Trophoblast cell (in vitro differentiated cells and primary cell): ENCODE data around the gene ZNF526.

Experiments
- DNase-seq, 2 donors: peaks; one replicate each; pipeline ENCODE4 v3.0.0-alpha.2; 2016
- H2AFZ ChIP-seq: 2 replicates; pipeline ENCODE4 v1.6.1; 2013; ENCODE audit warnings: low read length, moderate library complexity, mild to moderate bottlenecking; ENCODE audit not compliant: insufficient read depth, poor library complexity
- H2AK5ac ChIP-seq: 2 replicates; pipeline ENCODE4 v1.6.1; 2013; ENCODE audit warnings: mild to moderate bottlenecking, low read length
- H2BK120ac ChIP-seq: 2 replicates; pipeline ENCODE4 v1.6.1; 2013; ENCODE audit warnings: low read length, mild to moderate bottlenecking, moderate library complexity; ENCODE audit not compliant: insufficient read depth, poor library complexity
- H2BK12ac ChIP-seq: 2 replicates; pipeline ENCODE4 v1.6.1; 2013; ENCODE audit warnings: mild to moderate bottlenecking, low read length, moderate library complexity
- H2BK5ac ChIP-seq: 2 replicates; pipeline ENCODE4 v1.6.1; 2013; ENCODE audit warnings: low read length, low read depth, moderate library complexity, mild to moderate bottlenecking; ENCODE audit not compliant: poor library complexity
- H3K14ac ChIP-seq: 2 replicates; pipeline ENCODE4 v1.6.1; 2013; ENCODE audit warnings: mild to moderate bottlenecking, low read length
- H3K18ac ChIP-seq: 2 replicates; pipeline ENCODE4 v1.6.1; 2013; ENCODE audit warnings: mild to moderate bottlenecking, low read length
- H3K23ac ChIP-seq: 2 replicates; pipeline ENCODE4 v1.6.1; 2013; ENCODE audit warnings: low read length
- H3K27ac ChIP-seq: 2 replicates; pipeline ENCODE4 v1.5.1; 2013; ENCODE audit warnings: low read depth, mild to moderate bottlenecking, inconsistent platforms, low read length, moderate library complexity
- H3K27me3 ChIP-seq: 2 replicates; pipeline ENCODE4 v1.6.1; 2013; ENCODE audit warnings: inconsistent platforms, mild to moderate bottlenecking, low read length, moderate library complexity; ENCODE audit not compliant: insufficient read depth
- H3K36me3 ChIP-seq, 2 experiments: 1 replicate in 1 of 2; 2 replicates in 1 of 2; pipeline ENCODE4 v1.6.1; 2013; ENCODE audit warnings: low read length in 2 of 2, mild to moderate bottlenecking in 2 of 2, moderate library complexity in 1 of 2; ENCODE audit not compliant: insufficient read depth in 2 of 2, control insufficient read depth in 1 of 2
- H3K4ac ChIP-seq: 2 replicates; pipeline ENCODE4 v1.6.1; 2013; ENCODE audit warnings: low read depth, mild to moderate bottlenecking, low read length, moderate library complexity
- H3K4me1 ChIP-seq, 2 experiments: 1 replicate in 1 of 2; 2 replicates in 1 of 2; pipeline ENCODE4 v1.6.1; 2013; ENCODE audit warnings: low read length in 2 of 2, mild to moderate bottlenecking in 2 of 2, moderate library complexity in 1 of 2; ENCODE audit not compliant: insufficient read depth in 2 of 2, control insufficient read depth in 1 of 2
- H3K4me2 ChIP-seq: 2 replicates; pipeline ENCODE4 v1.6.1; 2013; ENCODE audit warnings: inconsistent platforms, mild to moderate bottlenecking, low read length, moderate library complexity
- H3K4me3 ChIP-seq: 2 replicates; pipeline ENCODE4 v1.5.1; 2013; ENCODE audit warnings: mild to moderate bottlenecking, low read depth, low read length, inconsistent platforms
- H3K79me1 ChIP-seq: one replicate; pipeline ENCODE4 v1.6.1; 2013; ENCODE audit warnings: low read length
- H3K79me2 ChIP-seq: 2 replicates; pipeline ENCODE4 v1.6.1; 2013; ENCODE audit warnings: low read length, mild to moderate bottlenecking; ENCODE audit not compliant: control insufficient read depth, insufficient read depth, poor library complexity
- H3K9ac ChIP-seq: 2 replicates; pipeline ENCODE4 v1.6.1; 2013; ENCODE audit warnings: mild to moderate bottlenecking, low read length
- H3K9me3 ChIP-seq: 2 replicates; pipeline ENCODE4 v1.6.1; 2013; ENCODE audit warnings: low read depth, mild to moderate bottlenecking, control low read depth, inconsistent platforms, low read length; ENCODE audit not compliant: insufficient read depth
- H4K12ac ChIP-seq: 2 replicates; pipeline ENCODE4 v1.6.1; 2013; ENCODE audit warnings: low read depth, mild to moderate bottlenecking, low read length, moderate library complexity
- H4K8ac ChIP-seq: 2 replicates; pipeline ENCODE4 v1.6.1; 2013; ENCODE audit warnings: low read depth, mild to moderate bottlenecking, low read length, moderate library complexity
- H4K91ac ChIP-seq: one replicate; pipeline ENCODE4 v1.6.1; 2013; ENCODE audit warnings: low read depth, mild to moderate bottlenecking, low read length, moderate library complexity
- WGBS: extraction: QIAGEN DNeasy Blood & Tissue Kit; methylation state at CpG from one replicate; pipeline ENCODE4 v1.1.7; 2013; ENCODE audit warnings: missing lambda C conversion rate; ENCODE audit not compliant: insufficient read length, insufficient coverage; ENCODE audit errors: extremely low coverage; 5-methylcytosine and 5-hydroxymethylcytosine counted together

The ZNF526 gene

GRCh38 chr19:42250183-42250665 is 30.1 kb downstream of the ZNF526 start:
- Histone ChIP-seq H3K4ac (peak overlapping the region; percentile 27), H2BK12ac (no peak overlapping the region), H3K14ac (no peak overlapping the region), H4K12ac (no peak overlapping the region), H2AK5ac (no peak overlapping the region), H4K8ac (no peak overlapping the region), H3K36me3 (peaks cover 37 to 41% of the 10 kb centered on the region in 2 experiments), H3K4me2 (no peak overlapping the region), H3K79me1 (peaks cover 22% of the 10 kb centered on the region), H3K18ac (no peak overlapping the region), H2BK120ac (no peak overlapping the region), H2BK5ac (no peak overlapping the region), H3K9ac (no peak overlapping the region), H3K27ac (no peak overlapping the region), H3K4me3 (no peak overlapping the region), H3K9me3 (no peaks in the 10 kb centered on the region), H3K27me3 (no peaks in the 10 kb centered on the region), H2AFZ (no peak overlapping the region), H3K79me2 (peaks cover 28% of the 10 kb centered on the region), H3K4me1 (peaks cover 16 to 20% of the 10 kb centered on the region in 2 experiments), H4K91ac (no peak overlapping the region), H3K23ac (no peak overlapping the region)
- WGBS = no CpG with 5 or more reads among the region's 15 CpGs
- DNase-seq = no peak

GRCh38 chr19:42250666-42251531 is 30.8 kb downstream of the ZNF526 start:
- H4K12ac ChIP-seq = no peak overlapping the region
- H2AFZ ChIP-seq = no peak overlapping the region
- no peak overlapping the region for H3K4me3 ChIP-seq
- no peaks in the 10 kb centered on the region for H3K9me3 ChIP-seq
- no peak overlapping the region for H3K27ac ChIP-seq
- H2AK5ac ChIP-seq = no peak overlapping the region
- DNase-seq = no peak
- peaks cover 37 to 41% of the 10 kb centered on the region in 2 experiments for H3K36me3 ChIP-seq
- no peak overlapping the region for H3K23ac ChIP-seq
- no peaks in the 10 kb centered on the region for H3K27me3 ChIP-seq
- no peak overlapping the region for H3K9ac ChIP-seq
- peak overlapping the region; percentile 27 for H3K4ac ChIP-seq
- peaks cover 32% of the 10 kb centered on the region for H3K79me2 ChIP-seq
- H2BK5ac ChIP-seq = no peak overlapping the region
- no peak overlapping the region for H2BK12ac ChIP-seq
- peak overlapping the region; percentile 4 for H3K18ac ChIP-seq
- peaks cover 20 to 22% of the 10 kb centered on the region in 2 experiments for H3K4me1 ChIP-seq
- no peak overlapping the region for H3K4me2 ChIP-seq
- WGBS = no CpG with 5 or more reads among the region's 19 CpGs
- H3K14ac ChIP-seq = no peak overlapping the region
- no peak overlapping the region for H4K91ac ChIP-seq
- no peak overlapping the region for H4K8ac ChIP-seq
- H2BK120ac ChIP-seq = no peak overlapping the region
- H3K79me1 ChIP-seq = peaks cover 29% of the 10 kb centered on the region

- no peak overlapping the region for H3K14ac ChIP-seq
- no peak overlapping the region for H4K12ac ChIP-seq
- no CpG with 5 or more reads among the region's 4 CpGs for WGBS
- H3K79me1 ChIP-seq = peaks cover 31% of the 10 kb centered on the region
- no peak overlapping the region for H2AFZ ChIP-seq
- H2BK12ac ChIP-seq = no peak overlapping the region
- no peak overlapping the region for H3K4me3 ChIP-seq
- no peak overlapping the region for H3K9ac ChIP-seq
- no peaks in the 10 kb centered on the region for H3K9me3 ChIP-seq
- peak overlapping the region; percentile 57 for H3K4ac ChIP-seq
- DNase-seq = no peak
- H4K91ac ChIP-seq = no peak overlapping the region
- H3K27ac ChIP-seq = no peak overlapping the region
- peak overlapping the region; percentile 33 for H3K4me2 ChIP-seq
- H2AK5ac ChIP-seq = no peak overlapping the region
- no peak overlapping the region for H2BK120ac ChIP-seq
- H3K18ac ChIP-seq = no peak overlapping the region
- no peaks in the 10 kb centered on the region for H3K27me3 ChIP-seq
- H4K8ac ChIP-seq = no peak overlapping the region
- H3K79me2 ChIP-seq = peaks cover 32% of the 10 kb centered on the region
- H3K23ac ChIP-seq = no peak overlapping the region
- H3K36me3 ChIP-seq = peaks cover 31 to 38% of the 10 kb centered on the region in 2 experiments
- H2BK5ac ChIP-seq = no peak overlapping the region
- peaks cover 18 to 23% of the 10 kb centered on the region in 2 experiments for H3K4me1 ChIP-seq
These were observed 31.7 kb downstream of the ZNF526 start for GRCh38 chr19:42251572-42252358.

- peak overlapping the region; percentile 4 for H2AK5ac ChIP-seq
- H4K12ac ChIP-seq = no peak overlapping the region
- H3K18ac ChIP-seq = peak overlapping the region; percentile 36
- H2BK5ac ChIP-seq = peak overlapping the region; percentile 10
- H3K23ac ChIP-seq = no peak overlapping the region
- peaks cover 18 to 23% of the 10 kb centered on the region in 2 experiments for H3K4me1 ChIP-seq
- H3K4ac ChIP-seq = peak overlapping the region; percentile 73
- H2AFZ ChIP-seq = no peak overlapping the region
- peak overlapping the region; percentile 63 for H3K27ac ChIP-seq
- H3K14ac ChIP-seq = peak overlapping the region; percentile 20
- H3K36me3 ChIP-seq = peaks cover 27 to 38% of the 10 kb centered on the region in 2 experiments
- peak overlapping the region; percentile 50 for H3K9ac ChIP-seq
- H2BK12ac ChIP-seq = peak overlapping the region; percentile 21
- DNase-seq = no peak
- H3K27me3 ChIP-seq = no peaks in the 10 kb centered on the region
- peak overlapping the region; percentile 16 for H2BK120ac ChIP-seq
- H3K79me1 ChIP-seq = peaks cover 31% of the 10 kb centered on the region
- no peaks in the 10 kb centered on the region for H3K9me3 ChIP-seq
- H3K4me2 ChIP-seq = peak overlapping the region; percentile 75
- peak overlapping the region; percentile 93 for H4K91ac ChIP-seq
- no CpG with 5 or more reads among the region's 27 CpGs for WGBS
- H4K8ac ChIP-seq = peak overlapping the region; percentile 25
- H3K4me3 ChIP-seq = peak overlapping the region; percentile 73
- H3K79me2 ChIP-seq = peaks cover 32% of the 10 kb centered on the region
These were observed 32.5 kb downstream of the ZNF526 start for GRCh38 chr19:42252365-42253244.
